ENCODE measurements around the gene FLT3. TPM values are rescaled to one million over a fixed set of nuclear protein-coding genes. Genes with fewer than 3 reads are reported as not detected.

The FLT3 gene
- total and polyA plus RNA-seq, 9 of the 15 experiments (the other 6 are each of a cell fraction or from before 2014, with no cell fraction given), result not detected

DNA sequence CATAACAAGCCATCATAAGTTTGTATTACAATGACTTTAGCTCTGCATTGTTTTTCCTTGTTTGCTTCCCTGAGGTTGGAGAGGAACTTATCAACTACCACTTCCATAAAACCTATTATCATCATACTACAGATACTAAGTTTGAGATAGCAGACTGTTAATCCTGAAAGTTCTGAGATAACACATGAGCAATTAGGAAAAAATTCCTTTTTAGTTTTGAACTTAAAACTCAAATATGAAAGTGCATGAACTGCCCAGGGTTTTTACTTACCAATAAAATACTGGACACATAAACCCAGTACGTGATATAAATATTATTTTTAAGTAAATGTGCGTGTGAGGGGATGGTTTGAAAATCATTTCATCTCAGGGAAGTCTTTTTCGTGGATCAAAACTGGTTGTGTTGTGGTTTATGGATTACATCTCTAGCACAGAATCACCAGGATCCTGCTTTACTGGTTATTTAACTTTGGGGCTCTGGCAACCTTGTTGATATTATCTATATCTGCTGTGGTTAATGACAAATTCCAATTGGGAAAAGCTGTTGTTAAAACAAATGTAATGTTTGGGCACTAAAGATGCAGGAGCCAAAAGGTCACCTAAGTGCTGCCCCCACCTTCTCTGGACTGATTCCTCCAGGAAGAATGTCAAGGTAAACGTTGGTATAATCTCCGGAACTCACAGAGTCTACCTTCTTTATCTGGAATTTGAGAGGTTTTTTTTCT lies 143.6 kb downstream of the FLT3 start:
- WGBS (ENCODE audit: insufficient coverage, low coverage, missing lambda C conversion rate), result 0% methylated on average over 5 of the region's 5 CpGs
- in situ Hi-C loops (cut with MboI) (loop anchor here (25.0 kb wide), 1 partner anchor 444 kb away; no protein-coding TSS in a partner anchor), intact Hi-C loops (cut with micrococcal nuclease) (no loop called here)
- no TSS peak for BruUV-seq (replicated peaks)
- POLR2A ChIA-PET, result interaction anchor here (0.7 kb wide), 1 partner anchor 9 kb away, joined by 4 read pairs; no protein-coding TSS in a partner anchor
- H2AFZ ChIP-seq (ENCODE audit: low read depth, low read length), result no peak overlapping the region
- H3K4me3 ChIP-seq, result no peak overlapping the region
- no peak for ATAC-seq
- no peak for TF ChIP-seq KDM4B (IDR thresholded peaks at IDR 0.05; ENCODE audit: borderline replicate concordance in 2 of 2, low read depth in 1 of 2)
- TF ChIP-seq, protein P1, sequence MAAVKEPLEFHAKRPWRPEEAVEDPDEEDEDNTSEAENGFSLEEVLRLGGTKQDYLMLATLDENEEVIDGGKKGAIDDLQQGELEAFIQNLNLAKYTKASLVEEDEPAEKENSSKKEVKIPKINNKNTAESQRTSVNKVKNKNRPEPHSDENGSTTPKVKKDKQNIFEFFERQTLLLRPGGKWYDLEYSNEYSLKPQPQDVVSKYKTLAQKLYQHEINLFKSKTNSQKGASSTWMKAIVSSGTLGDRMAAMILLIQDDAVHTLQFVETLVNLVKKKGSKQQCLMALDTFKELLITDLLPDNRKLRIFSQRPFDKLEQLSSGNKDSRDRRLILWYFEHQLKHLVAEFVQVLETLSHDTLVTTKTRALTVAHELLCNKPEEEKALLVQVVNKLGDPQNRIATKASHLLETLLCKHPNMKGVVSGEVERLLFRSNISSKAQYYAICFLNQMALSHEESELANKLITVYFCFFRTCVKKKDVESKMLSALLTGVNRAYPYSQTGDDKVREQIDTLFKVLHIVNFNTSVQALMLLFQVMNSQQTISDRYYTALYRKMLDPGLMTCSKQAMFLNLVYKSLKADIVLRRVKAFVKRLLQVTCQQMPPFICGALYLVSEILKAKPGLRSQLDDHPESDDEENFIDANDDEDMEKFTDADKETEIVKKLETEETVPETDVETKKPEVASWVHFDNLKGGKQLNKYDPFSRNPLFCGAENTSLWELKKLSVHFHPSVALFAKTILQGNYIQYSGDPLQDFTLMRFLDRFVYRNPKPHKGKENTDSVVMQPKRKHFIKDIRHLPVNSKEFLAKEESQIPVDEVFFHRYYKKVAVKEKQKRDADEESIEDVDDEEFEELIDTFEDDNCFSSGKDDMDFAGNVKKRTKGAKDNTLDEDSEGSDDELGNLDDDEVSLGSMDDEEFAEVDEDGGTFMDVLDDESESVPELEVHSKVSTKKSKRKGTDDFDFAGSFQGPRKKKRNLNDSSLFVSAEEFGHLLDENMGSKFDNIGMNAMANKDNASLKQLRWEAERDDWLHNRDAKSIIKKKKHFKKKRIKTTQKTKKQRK (IDR thresholded peaks at IDR 0.05; ENCODE audit: borderline replicate concordance, low read depth, low read length), result no peak
- no peak for TF ChIP-seq ZNF699 (CRISPR knock-in tag; IDR thresholded peaks at IDR 0.05; ENCODE audit: insufficient replicate concordance)
- no peak for TF ChIP-seq MTA2 (IDR thresholded peaks at IDR 0.05; ENCODE audit: low read depth)
- H3K27me3 ChIP-seq (ENCODE audit: control insufficient read depth in 2 of 2, insufficient read depth in 2 of 2, low read length in 2 of 2), result peaks cover 2 to 19% of the 10 kb centered on the region in 2 experiments; a peak in 3 of 5 replicates
- H3K27ac ChIP-seq (ENCODE audit: extremely low read depth, low read depth, low read length), result no peak overlapping the region
- CTCF ChIA-PET (ENCODE audit: low intra/inter-chr PET ratio), result interaction anchor here (0.6 kb wide), 1 partner anchor 858 kb away, joined by 3 read pairs; no protein-coding TSS in a partner anchor
- peaks cover 0 to 25% of the 10 kb centered on the region in 2 experiments; a peak in 2 of 5 replicates for H3K4me1 ChIP-seq (replicated peaks in 1 of 2; ENCODE audit: control insufficient read depth in 2 of 2, insufficient read depth in 2 of 2, low read length in 2 of 2)
- no peaks in the 10 kb centered on the region for H3K79me2 ChIP-seq (ENCODE audit: control insufficient read depth, insufficient read depth, low read length)
- no peak overlapping the region for H3K9ac ChIP-seq (ENCODE audit: insufficient read depth in 1 of 2, low read depth in 2 of 2, low read length in 2 of 2)
- H3K36me3 ChIP-seq (ENCODE audit: control insufficient read depth, insufficient read depth, low read length), result no peaks in the 10 kb centered on the region
- H4K20me1 ChIP-seq (replicated peaks; ENCODE audit: control insufficient read depth, insufficient read depth, low read length), result no peaks in the 10 kb centered on the region
- H3K4me2 ChIP-seq (ENCODE audit: insufficient read depth, low read length), result no peak overlapping the region
- no peaks in the 10 kb centered on the region for H3K9me3 ChIP-seq (replicated peaks; ENCODE audit: control insufficient read depth, insufficient read depth, low read depth, low read length)
- no peak for DNase-seq (ENCODE audit: extremely low read depth in 1 of 4, low spot score in 3 of 4)
- no peaks in the 10 kb centered on the region for H3K9me1 ChIP-seq (ENCODE audit: control insufficient read depth, insufficient read depth, low read length)
- no peak for FAIRE-seq

Measured in K562 (cell line).